Peyer's patch (tissue), 4 donors: ENCODE results near the gene KLHL17.

Experiments used
- POLR2A ChIP-seq, 2 donors: fragments of 450-650 bp; IDR thresholded peaks; one replicate each; pipeline ENCODE4 v1.5.1; 2017; ENCODE audit warnings: antibody characterized with exemption in 2 of 2, mild to moderate bottlenecking in 2 of 2, moderate library complexity in 2 of 2
- TF ChIP-seq, protein P1 (sequence below), 6 experiments: fragments of 450-650 bp in 4 of 6; fragments of 200-600 bp in 2 of 6; sonication (generic) in 1 of 6; IDR thresholded peaks; one replicate each; pipeline ENCODE4 v1.5.1; 2017 to 2019; ENCODE audit warnings: antibody characterized with exemption in 6 of 6, mild to moderate bottlenecking in 3 of 6, moderate library complexity in 1 of 6

GRCh38 chr1:958823-959730 is 1.3 kb upstream of the KLHL17 start, which contains the start of gene NOC2L:
- TF ChIP-seq POLR2A (IDR thresholded peaks at IDR 0.05): peak in 1 of 2 donors; percentile 50
- TF ChIP-seq, protein P1, sequence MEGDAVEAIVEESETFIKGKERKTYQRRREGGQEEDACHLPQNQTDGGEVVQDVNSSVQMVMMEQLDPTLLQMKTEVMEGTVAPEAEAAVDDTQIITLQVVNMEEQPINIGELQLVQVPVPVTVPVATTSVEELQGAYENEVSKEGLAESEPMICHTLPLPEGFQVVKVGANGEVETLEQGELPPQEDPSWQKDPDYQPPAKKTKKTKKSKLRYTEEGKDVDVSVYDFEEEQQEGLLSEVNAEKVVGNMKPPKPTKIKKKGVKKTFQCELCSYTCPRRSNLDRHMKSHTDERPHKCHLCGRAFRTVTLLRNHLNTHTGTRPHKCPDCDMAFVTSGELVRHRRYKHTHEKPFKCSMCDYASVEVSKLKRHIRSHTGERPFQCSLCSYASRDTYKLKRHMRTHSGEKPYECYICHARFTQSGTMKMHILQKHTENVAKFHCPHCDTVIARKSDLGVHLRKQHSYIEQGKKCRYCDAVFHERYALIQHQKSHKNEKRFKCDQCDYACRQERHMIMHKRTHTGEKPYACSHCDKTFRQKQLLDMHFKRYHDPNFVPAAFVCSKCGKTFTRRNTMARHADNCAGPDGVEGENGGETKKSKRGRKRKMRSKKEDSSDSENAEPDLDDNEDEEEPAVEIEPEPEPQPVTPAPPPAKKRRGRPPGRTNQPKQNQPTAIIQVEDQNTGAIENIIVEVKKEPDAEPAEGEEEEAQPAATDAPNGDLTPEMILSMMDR (IDR thresholded peaks at IDR 0.05): no peak
